ENCODE results near the gene RPUSD1.

DNA sequence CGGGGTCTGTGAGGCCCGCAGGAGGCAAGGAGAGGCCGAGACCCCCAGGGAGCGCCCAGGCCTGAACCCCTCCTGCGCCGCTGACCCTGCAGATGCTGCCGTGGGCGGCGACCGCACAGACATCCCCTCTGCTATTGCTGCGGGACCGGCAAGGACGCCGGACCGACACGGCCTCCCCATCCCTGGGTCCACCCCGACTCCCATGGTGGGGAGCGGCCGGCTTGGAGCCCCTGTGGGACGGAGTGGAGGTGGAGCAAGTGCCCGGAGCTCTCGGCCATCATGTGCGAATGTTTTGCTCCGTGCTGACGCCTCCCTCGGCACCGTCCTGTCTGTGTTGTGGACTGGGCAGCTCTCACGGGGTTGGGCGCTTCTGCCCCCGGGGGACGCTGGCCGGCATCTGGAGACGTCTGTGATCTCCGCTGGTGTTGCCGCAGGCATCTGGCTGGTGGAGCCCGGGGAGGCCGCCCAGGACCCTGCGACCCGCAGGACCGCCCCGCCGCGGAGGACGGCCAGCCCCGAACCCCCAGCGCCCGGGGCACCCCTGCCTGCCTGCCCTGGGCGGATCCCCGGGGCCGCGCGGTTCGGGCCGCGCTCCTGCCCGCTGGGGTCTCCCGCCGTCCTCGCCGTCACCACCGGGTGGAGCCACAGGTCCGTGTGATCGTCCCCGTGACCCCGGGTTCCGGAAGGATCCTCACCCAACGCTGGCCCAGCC lies 25.2 kb upstream of the RPUSD1 start:
- TF ChIP-seq, protein P1, sequence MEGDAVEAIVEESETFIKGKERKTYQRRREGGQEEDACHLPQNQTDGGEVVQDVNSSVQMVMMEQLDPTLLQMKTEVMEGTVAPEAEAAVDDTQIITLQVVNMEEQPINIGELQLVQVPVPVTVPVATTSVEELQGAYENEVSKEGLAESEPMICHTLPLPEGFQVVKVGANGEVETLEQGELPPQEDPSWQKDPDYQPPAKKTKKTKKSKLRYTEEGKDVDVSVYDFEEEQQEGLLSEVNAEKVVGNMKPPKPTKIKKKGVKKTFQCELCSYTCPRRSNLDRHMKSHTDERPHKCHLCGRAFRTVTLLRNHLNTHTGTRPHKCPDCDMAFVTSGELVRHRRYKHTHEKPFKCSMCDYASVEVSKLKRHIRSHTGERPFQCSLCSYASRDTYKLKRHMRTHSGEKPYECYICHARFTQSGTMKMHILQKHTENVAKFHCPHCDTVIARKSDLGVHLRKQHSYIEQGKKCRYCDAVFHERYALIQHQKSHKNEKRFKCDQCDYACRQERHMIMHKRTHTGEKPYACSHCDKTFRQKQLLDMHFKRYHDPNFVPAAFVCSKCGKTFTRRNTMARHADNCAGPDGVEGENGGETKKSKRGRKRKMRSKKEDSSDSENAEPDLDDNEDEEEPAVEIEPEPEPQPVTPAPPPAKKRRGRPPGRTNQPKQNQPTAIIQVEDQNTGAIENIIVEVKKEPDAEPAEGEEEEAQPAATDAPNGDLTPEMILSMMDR (optimal IDR thresholded peaks at IDR 0.05 in 1 of 3, IDR thresholded peaks at IDR 0.05 in 1 of 3, conservative IDR thresholded peaks at IDR 0.05 in 1 of 3; ENCODE audit: extremely low read depth in 1 of 3, insufficient read depth in 2 of 3, low read length in 3 of 3): peak in 2 of 3 experiments; percentile 45 to 77
- TF ChIP-seq EZH2 (IDR thresholded peaks at IDR 0.05; ENCODE audit: low read length): no peak

Measured in keratinocyte (primary cell).